SU-DHL-6 (cell line): Measurements from ENCODE around the gene VILL.

Experiments used
- CTCF ChIP-seq: fragments of 200-600 bp; sonication (generic); IDR thresholded peaks from one replicate; pipeline ENCODE4 v1.5.1; 2017; ENCODE audit warnings: antibody characterized with exemption, mild to moderate bottlenecking, low read length, moderate library complexity; ENCODE audit not compliant: insufficient read depth, poor library complexity, severe bottlenecking
- EZH2phosphoT487 ChIP-seq: fragments of 200-600 bp; sonication (generic), shearing (Covaris generic); conservative IDR thresholded peaks from 2 replicates; pipeline ENCODE4 v1.6.1; 2018; ENCODE audit warnings: mild to moderate bottlenecking, antibody characterized with exemption, low read length, moderate library complexity, mixed read lengths

DNA sequence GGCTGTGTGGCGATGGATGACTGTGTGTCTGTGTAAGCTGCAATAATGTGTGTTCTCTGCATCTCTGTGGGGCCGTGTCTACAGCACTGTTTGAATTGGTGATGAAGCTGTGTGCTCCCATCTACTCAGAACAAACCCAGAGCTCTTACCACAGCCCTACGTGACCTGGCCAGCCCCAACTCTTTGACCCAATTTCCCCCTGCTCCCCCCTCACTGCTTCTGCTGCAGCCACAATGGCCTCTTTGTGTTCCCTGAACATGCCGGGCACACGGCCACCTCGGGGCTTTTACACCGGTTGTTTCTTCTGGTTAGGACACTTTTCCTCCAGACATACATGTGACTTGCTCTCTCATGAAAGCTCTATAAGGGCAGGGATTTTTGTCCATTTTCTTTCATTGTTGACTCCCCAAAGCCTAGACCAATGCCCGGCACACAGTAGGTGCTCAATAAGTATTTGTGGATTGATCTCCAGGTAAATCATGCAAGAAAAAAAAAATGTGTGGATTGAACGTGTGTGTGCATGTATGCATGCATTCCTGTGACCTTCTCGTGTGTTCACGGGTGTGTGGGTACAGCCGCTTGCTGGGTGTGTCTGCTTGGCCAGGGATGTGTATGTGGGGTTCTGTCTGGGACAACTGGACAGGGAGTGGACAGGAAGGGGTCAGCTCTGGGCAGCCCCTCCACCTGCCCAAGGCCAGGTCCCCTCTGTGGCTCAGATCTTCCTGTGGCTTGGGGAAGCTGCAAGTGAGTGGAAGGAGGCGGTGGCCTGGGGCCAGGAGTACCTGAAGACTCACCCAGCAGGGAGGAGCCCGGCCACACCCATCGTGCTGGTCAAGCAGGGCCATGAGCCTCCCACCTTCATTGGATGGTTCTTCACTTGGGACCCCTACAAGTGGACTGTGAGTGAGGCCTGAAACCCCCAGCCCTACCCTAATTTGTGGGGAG lies 14.8 kb downstream of the VILL start:
- TF ChIP-seq CTCF = no peak
- no peak for TF ChIP-seq EZH2phosphoT487
